ENCODE results near the gene RNF4. TPM values are rescaled to one million over a fixed set of nuclear protein-coding genes. Genes with fewer than 3 reads are reported as not detected.

RNF4 gene
- total RNA-seq, 1 experiment from 2014 or later = 92.0 TPM

DNA sequence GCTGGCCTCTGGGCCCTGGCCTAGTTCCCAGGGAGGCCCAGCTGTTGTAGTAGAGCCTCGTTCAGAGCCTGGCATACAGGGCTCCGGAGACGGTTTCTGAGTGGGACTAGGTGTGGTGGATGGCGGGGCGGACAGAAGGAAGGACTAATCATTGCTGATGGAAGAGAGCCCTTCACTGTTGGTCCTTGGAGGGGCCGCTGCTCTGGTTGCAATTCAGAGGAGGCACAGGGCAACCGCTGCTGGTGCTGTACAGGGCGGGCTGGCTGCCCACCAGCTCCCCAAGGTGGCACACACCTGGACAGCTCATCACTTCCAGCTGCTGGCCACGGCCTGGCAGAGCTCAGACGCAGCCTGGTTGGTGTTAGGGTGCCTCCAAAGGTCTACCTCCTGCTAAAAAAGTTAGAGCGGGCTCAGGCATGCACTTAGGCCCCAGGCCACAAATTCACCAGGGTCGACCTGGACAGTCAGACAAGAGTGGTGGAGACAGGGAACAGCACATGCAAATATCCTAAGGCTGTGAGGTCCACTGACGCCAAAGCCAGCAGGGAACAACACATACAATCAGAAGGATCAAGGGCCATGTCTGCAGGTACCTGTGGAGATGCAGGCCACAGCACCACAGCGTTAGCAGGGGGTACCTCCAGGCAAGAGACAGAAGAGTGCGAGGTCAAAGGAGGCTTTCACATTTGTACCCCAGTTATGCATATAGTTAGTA, 7.5 kb upstream of the RNF4 start:
- Histone ChIP-seq H2AFZ (ENCODE audit: low read length) (no peak overlapping the region), H3K56ac (ENCODE audit: insufficient read length, low read depth, low read length) (no peak overlapping the region), H4K5ac (ENCODE audit: insufficient read length, low read depth, low read length) (no peak overlapping the region), H4K91ac (ENCODE audit: insufficient read length, low read depth, low read length) (no peak overlapping the region), H3K14ac (ENCODE audit: insufficient read depth, low read length) (no peak overlapping the region), H2BK120ac (ENCODE audit: low read depth, low read length, poor library complexity, severe bottlenecking) (no peak overlapping the region), H3K4me1 (ENCODE audit: insufficient read depth, low read length) (no peaks in the 10 kb centered on the region), H3T11ph (ENCODE audit: low read length) (no peak overlapping the region), H3K79me2 (ENCODE audit: insufficient read depth, low read length) (no peaks in the 10 kb centered on the region), H2BK12ac (ENCODE audit: insufficient read length, low read depth, low read length) (no peak overlapping the region), H4K8ac (replicated peaks; ENCODE audit: insufficient read length, low read depth, low read length) (no peak overlapping the region), H3K18ac (ENCODE audit: insufficient read length, low read depth, low read length) (no peak overlapping the region), H2BK5ac (ENCODE audit: insufficient read length, low read length) (no peak overlapping the region), H3K9ac (ENCODE audit: extremely low read depth, insufficient read length, low read length) (no peak overlapping the region), H2AK5ac (ENCODE audit: insufficient read length, low read length) (no peak overlapping the region), H3K27ac (ENCODE audit: insufficient read length, low read depth, low read length) (no peak overlapping the region), H2BK20ac (ENCODE audit: low read depth, low read length, poor library complexity, severe bottlenecking) (no peak overlapping the region), H3K79me1 (ENCODE audit: insufficient read depth, low read depth, low read length, poor library complexity, severe bottlenecking) (no peaks in the 10 kb centered on the region), H3K4me2 (ENCODE audit: insufficient read depth, insufficient read length, low read length) (no peak overlapping the region), H2BK15ac (ENCODE audit: low read depth, low read length) (no peak overlapping the region), H3K23ac (ENCODE audit: insufficient read length, low read depth, low read length) (no peak overlapping the region), H3K4ac (ENCODE audit: low read depth, low read length) (no peak overlapping the region), H3K9me3 (ENCODE audit: control insufficient read depth, low read depth, low read length) (no peaks in the 10 kb centered on the region), H4K20me1 (ENCODE audit: control insufficient read depth, insufficient read depth, insufficient read length) (peaks cover 2% of the 10 kb centered on the region), H3K23me2 (ENCODE audit: insufficient read length, low read depth, low read length, poor library complexity, severe bottlenecking) (no peaks in the 10 kb centered on the region), H3K27me3 (ENCODE audit: insufficient read depth, low read length) (peaks cover 3% of the 10 kb centered on the region; the same call in 1 of the 2 replicates)
- Mint-ChIP-seq H3K4me1 (peaks cover 13 to 17% of the 10 kb centered on the region in 2 experiments), H3K27me3 (ENCODE audit: low read depth) (peaks cover 40% of the 10 kb centered on the region), H3K36me3 (ENCODE audit: insufficient read depth in 1 of 3, low read depth in 3 of 3) (peaks cover 0 to under 1% (median 0%) of the 10 kb centered on the region in 3 experiments; a peak in 2 of 7 replicates), H3K27ac (no peak overlapping the region), H3K9me3 (no peaks in the 10 kb centered on the region; a peak in 1 of 5 replicates), H3K4me3 (peak overlapping the region; percentile 48 to 81)
- DNase-seq = no peak
- WGBS (ENCODE audit: extremely low coverage, insufficient read length, low lambda C conversion rate) = no CpG with 5 or more reads among the region's 15 CpGs
- TF ChIP-seq, protein P1, sequence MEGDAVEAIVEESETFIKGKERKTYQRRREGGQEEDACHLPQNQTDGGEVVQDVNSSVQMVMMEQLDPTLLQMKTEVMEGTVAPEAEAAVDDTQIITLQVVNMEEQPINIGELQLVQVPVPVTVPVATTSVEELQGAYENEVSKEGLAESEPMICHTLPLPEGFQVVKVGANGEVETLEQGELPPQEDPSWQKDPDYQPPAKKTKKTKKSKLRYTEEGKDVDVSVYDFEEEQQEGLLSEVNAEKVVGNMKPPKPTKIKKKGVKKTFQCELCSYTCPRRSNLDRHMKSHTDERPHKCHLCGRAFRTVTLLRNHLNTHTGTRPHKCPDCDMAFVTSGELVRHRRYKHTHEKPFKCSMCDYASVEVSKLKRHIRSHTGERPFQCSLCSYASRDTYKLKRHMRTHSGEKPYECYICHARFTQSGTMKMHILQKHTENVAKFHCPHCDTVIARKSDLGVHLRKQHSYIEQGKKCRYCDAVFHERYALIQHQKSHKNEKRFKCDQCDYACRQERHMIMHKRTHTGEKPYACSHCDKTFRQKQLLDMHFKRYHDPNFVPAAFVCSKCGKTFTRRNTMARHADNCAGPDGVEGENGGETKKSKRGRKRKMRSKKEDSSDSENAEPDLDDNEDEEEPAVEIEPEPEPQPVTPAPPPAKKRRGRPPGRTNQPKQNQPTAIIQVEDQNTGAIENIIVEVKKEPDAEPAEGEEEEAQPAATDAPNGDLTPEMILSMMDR (conservative IDR thresholded peaks at IDR 0.05) = no peak
